Activated B cell treated with CpG ODN at 0.5 μM for 24 hours (primary cell): ENCODE results near the gene MFNG. TPM values are rescaled to one million over a fixed set of nuclear protein-coding genes. Genes with fewer than 3 reads are reported as not detected.
"Not testable (repeated sequence)": the region's sequence is repeated elsewhere in the genome, so short reads cannot be mapped to it uniquely, and the experiment has no call there.

Source experiments
- ATAC-seq: fragments of 200-7000 bp; cut with Tn5 transposase; one replicate; pipeline ENCODE4 v1.10.0; 2021; ENCODE audit warnings: low read depth, mild to moderate bottlenecking, moderate library complexity
- CTCF ChIA-PET: fragments of 350-600 bp; sonication (Branson Sonifier 250); formaldehyde crosslinking; loops from one replicate; lab custom pipeline; 2021; ENCODE audit warnings: antibody characterized with exemption; lab: Charles Lee
- POLR2A ChIA-PET: fragments of 350-600 bp; sonication (Branson Sonifier 250); formaldehyde crosslinking; loops from one replicate; lab custom pipeline; 2021; ENCODE audit warnings: antibody characterized with exemption; lab: Charles Lee
- DNase-seq: peaks from one replicate; pipeline ENCODE4 v3.0.0; 2022
- H3K27ac Mint-ChIP-seq: one replicate; pipeline ENCODE4 v1.8.0; 2020; ENCODE audit warnings: mixed read lengths
- H3K27me3 Mint-ChIP-seq: one replicate; pipeline ENCODE4 v1.8.0; 2021; ENCODE audit warnings: mixed read lengths
- H3K36me3 Mint-ChIP-seq: one replicate; pipeline ENCODE4 v1.8.0; 2021; ENCODE audit warnings: low read depth, mixed read lengths
- H3K4me1 Mint-ChIP-seq: one replicate; pipeline ENCODE4 v1.8.0; 2021; ENCODE audit warnings: mixed read lengths
- H3K4me3 Mint-ChIP-seq: one replicate; pipeline ENCODE4 v1.8.0; 2020; ENCODE audit warnings: mild to moderate bottlenecking, mixed read lengths
- H3K9me3 Mint-ChIP-seq: one replicate; pipeline ENCODE4 v1.8.0; 2020; ENCODE audit warnings: mixed read lengths
- CTCF ChIP-seq: fragments of 200-600 bp; IDR thresholded peaks from one replicate; pipeline ENCODE4 v1.8.0; 2022; ENCODE audit warnings: antibody characterized with exemption, mild to moderate bottlenecking
- intact Hi-C: fragments of 100-400 bp; cut with micrococcal nuclease; formaldehyde crosslinking; loops from one replicate; pipeline ENCODE4 v1.15.1; 2024
- total RNA-seq: library from RNA; stranded (reverse); gene quantifications from 2 replicates; pipeline ENCODE4 v1.2.3, GENCODE V29; 2022

The MFNG gene
- total RNA-seq = 86.1 and 90.6 TPM in 2 replicates

GRCh38 chr22:37486224-37486845 is at the start of gene MFNG:
MFNG (minus strand) TSS chr22:37486384; CDS start chr22:37486177, 207 bp downstream.
- POLR2A ChIA-PET = interaction anchor here (0.6 to 3.1 kb wide), 14 partner anchors 8 to 885 kb away, joined by 3 to 17 read pairs (median 4); partner anchors contain the start of genes CYTH4, GGA1, LGALS1 and RAC2
- no peaks in the 10 kb centered on the region for H3K9me3 Mint-ChIP-seq

GRCh38 chr22:37535159-37535558 is 49.0 kb upstream of the MFNG start:
- ChIA-PET POLR2A (no interaction called here), CTCF (no interaction called here)
- no peak overlapping the region for H3K4me3 Mint-ChIP-seq

More at GRCh38 chr22:37486224-37486845, at the start of gene MFNG:
- intact Hi-C loops = no loop called here
- CTCF ChIA-PET = interaction anchor here (0.7 to 5.0 kb wide), 6 partner anchors 11 to 226 kb away, joined by 3 to 26 read pairs (median 4); no protein-coding TSS in a partner anchor
- Mint-ChIP-seq H3K27me3 (no peaks in the 10 kb centered on the region), H3K36me3 (peaks cover 29% of the 10 kb centered on the region), H3K4me3 (peak within 1 kb of the TSS; percentile 93), H3K4me1 (peaks cover 46% of the 10 kb centered on the region), H3K27ac (peak within 1 kb of the TSS; percentile 94)
- peak; percentile 79 for ATAC-seq
- DNase-seq = peak; percentile 73
- TF ChIP-seq CTCF = no peak

GRCh38 chr22:37534445-37534844 is 48.3 kb upstream of the MFNG start:
- no peak overlapping the region for H3K4me3 Mint-ChIP-seq
- DNase-seq = no peak
- ATAC-seq = no peak
- intact Hi-C loops = no loop called here
- H3K4me1 Mint-ChIP-seq = peaks cover 23% of the 10 kb centered on the region
- no peak overlapping the region for H3K27ac Mint-ChIP-seq
- peaks cover 10% of the 10 kb centered on the region for H3K27me3 Mint-ChIP-seq
- POLR2A ChIA-PET = no interaction called here
- no peak for TF ChIP-seq CTCF
- CTCF ChIA-PET = no interaction called here
- no peaks in the 10 kb centered on the region for H3K36me3 Mint-ChIP-seq
- H3K9me3 Mint-ChIP-seq = no peaks in the 10 kb centered on the region

More at GRCh38 chr22:37535159-37535558, 49.0 kb upstream of the MFNG start:
- peaks cover 10% of the 10 kb centered on the region for H3K27me3 Mint-ChIP-seq
- TF ChIP-seq CTCF = no peak
- no peak overlapping the region for H3K27ac Mint-ChIP-seq
- no peaks in the 10 kb centered on the region for H3K9me3 Mint-ChIP-seq
- H3K4me1 Mint-ChIP-seq = peaks cover 23% of the 10 kb centered on the region
- ATAC-seq (no peak), DNase-seq (no peak)
- H3K36me3 Mint-ChIP-seq = no peaks in the 10 kb centered on the region
- intact Hi-C loops = no loop called here

- DNase-seq (no peak), ATAC-seq (no peak)
- peaks cover 21% of the 10 kb centered on the region for H3K4me1 Mint-ChIP-seq
- no peak overlapping the region for H3K4me3 Mint-ChIP-seq
- intact Hi-C loops = no loop called here
- H3K27ac Mint-ChIP-seq = no peak overlapping the region
- H3K9me3 Mint-ChIP-seq = no peaks in the 10 kb centered on the region
- ChIA-PET CTCF (no interaction called here), POLR2A (no interaction called here)
- TF ChIP-seq CTCF = no peak
- no peaks in the 10 kb centered on the region for H3K36me3 Mint-ChIP-seq
- peaks cover 9% of the 10 kb centered on the region for H3K27me3 Mint-ChIP-seq
Observed at GRCh38 chr22:37533995-37534394, 47.8 kb upstream of the MFNG start.

- TF ChIP-seq CTCF = no peak
- intact Hi-C loops = no loop called here
- DNase-seq (no peak), ATAC-seq (no peak)
- Mint-ChIP-seq H3K4me1 (peaks cover 8% of the 10 kb centered on the region), H3K9me3 (no peaks in the 10 kb centered on the region), H3K27me3 (peaks cover 13% of the 10 kb centered on the region), H3K36me3 (no peaks in the 10 kb centered on the region), H3K27ac (no peak overlapping the region), H3K4me3 (no peak overlapping the region)
- ChIA-PET POLR2A (no interaction called here), CTCF (no interaction called here)
Observed at GRCh38 chr22:37529652-37530345, 43.6 kb upstream of the MFNG start.

- H3K4me1 Mint-ChIP-seq, POLR2A ChIA-PET, H3K4me3 Mint-ChIP-seq, H3K36me3 Mint-ChIP-seq, intact Hi-C loops, H3K9me3 Mint-ChIP-seq, H3K27ac Mint-ChIP-seq, ATAC-seq, DNase-seq: not testable (repeated sequence)
- peaks cover 21% of the 10 kb centered on the region for H3K27me3 Mint-ChIP-seq
- CTCF ChIA-PET = interaction anchor here (1.0 kb wide), 1 partner anchor 11 kb away, joined by 3 read pairs; no protein-coding TSS in a partner anchor
Observed at GRCh38 chr22:37527952-37528351, 41.8 kb upstream of the MFNG start.

GRCh38 chr22:37527081-37527752 is 41.0 kb upstream of the MFNG start:
- H3K27ac Mint-ChIP-seq, H3K4me3 Mint-ChIP-seq, POLR2A ChIA-PET, H3K9me3 Mint-ChIP-seq, ATAC-seq, DNase-seq, H3K4me1 Mint-ChIP-seq, intact Hi-C loops, H3K36me3 Mint-ChIP-seq: not testable (repeated sequence)
- H3K27me3 Mint-ChIP-seq = peaks cover 27% of the 10 kb centered on the region
- CTCF ChIA-PET = interaction anchor here (1.0 kb wide), 1 partner anchor 12 kb away, joined by 3 read pairs; no protein-coding TSS in a partner anchor
